ENCODE data around the gene TEX35. TPM values are rescaled to one million over a fixed set of nuclear protein-coding genes. Genes with fewer than 3 reads are reported as not detected.

The TEX35 gene
- total RNA-seq, 1 experiment from 2014 or later: not detected

- intact Hi-C loops (cut with micrococcal nuclease): loop anchor here (10.0 kb wide), 2 partner anchors 696 to 1056 kb away; partner anchors contain the start of gene TDRD5
- H3K36me3 ChIP-seq (ENCODE audit: control insufficient read depth in 1 of 2, insufficient read depth in 2 of 2, low read length in 2 of 2): no peaks in the 10 kb centered on the region
- H4K20me1 ChIP-seq (ENCODE audit: insufficient read depth): no peaks in the 10 kb centered on the region
- no peak overlapping the region for H3K4me3 ChIP-seq (replicated peaks in 1 of 2; ENCODE audit: low read depth in 1 of 2, low read length in 2 of 2)
- ChIA-PET RAD21 (ENCODE audit: low non-redundant PET in 1 of 2, low total read pairs in 2 of 2, uncharacterized antibody in 2 of 2, unreplicated experiment in 2 of 2) (no interaction called here), CTCF (interaction anchor here (1.0 to 5.8 kb wide), 2 partner anchors 38 to 465 kb away, joined by 3 to 42 read pairs; no protein-coding TSS in a partner anchor), POLR2A (no interaction called here)
- DNase-seq (ENCODE audit: low read depth, low spot score) (no peak), ATAC-seq (no peak)
- H3K27ac ChIP-seq (ENCODE audit: low read depth, low read length): no peak overlapping the region
- no peak overlapping the region for H2AFZ ChIP-seq (ENCODE audit: low read depth, low read length, poor library complexity, severe bottlenecking)
- no peak for TF ChIP-seq POLR2A (IDR thresholded peaks at IDR 0.05; ENCODE audit: borderline replicate concordance, extremely low read depth, insufficient read depth, insufficient read length)
- TF ChIP-seq ZNF274 (IDR thresholded peaks at IDR 0.05; ENCODE audit: low read depth, low read length): no peak
- TF ChIP-seq ATF3 (IDR thresholded peaks at IDR 0.05): no peak
- no peak for TF ChIP-seq EZH2 (IDR thresholded peaks at IDR 0.05)
- TF ChIP-seq ELF1 (IDR thresholded peaks at IDR 0.05; ENCODE audit: borderline replicate concordance, low read depth): no peak
- no peak for TF ChIP-seq FOSL1 (IDR thresholded peaks at IDR 0.05; ENCODE audit: low read depth)
- no peak for TF ChIP-seq POLR2AphosphoS5 (IDR thresholded peaks at IDR 0.05; ENCODE audit: low read depth, low read length)
- TF ChIP-seq TCF7L2 (IDR thresholded peaks at IDR 0.05; ENCODE audit: borderline replicate concordance, extremely low read depth, insufficient read depth, insufficient read length): no peak
- TF ChIP-seq SRF (IDR thresholded peaks at IDR 0.05; ENCODE audit: low read depth): no peak
- TF ChIP-seq SP1 (IDR thresholded peaks at IDR 0.05; ENCODE audit: low read depth): no peak
- TF ChIP-seq REST (IDR thresholded peaks at IDR 0.05; ENCODE audit: low read depth): no peak
- TF ChIP-seq ZFX (IDR thresholded peaks at IDR 0.05): no peak
- no peak for TF ChIP-seq CBX3 (IDR thresholded peaks at IDR 0.05; ENCODE audit: low read depth)
- no peak for TF ChIP-seq RAD21 (IDR thresholded peaks at IDR 0.05; ENCODE audit: low read depth)
- no peak for TF ChIP-seq JUND (IDR thresholded peaks at IDR 0.05)
- no peak for TF ChIP-seq CTCF (IDR thresholded peaks at IDR 0.05 in 2 of 3, conservative IDR thresholded peaks at IDR 0.05 in 1 of 3; ENCODE audit: borderline replicate concordance in 1 of 3, insufficient read depth in 1 of 3, low read depth in 2 of 3, low read length in 2 of 3)
- TF ChIP-seq ZBTB33 (IDR thresholded peaks at IDR 0.05; ENCODE audit: extremely low read depth, insufficient replicate concordance, low read length): no peak
- TF ChIP-seq YY1 (IDR thresholded peaks at IDR 0.05; ENCODE audit: extremely low read depth, insufficient replicate concordance, low read depth, low read length): no peak
- no peak for TF ChIP-seq MAX (IDR thresholded peaks at IDR 0.05)
- TF ChIP-seq SIN3A (IDR thresholded peaks at IDR 0.05; ENCODE audit: low read depth): no peak
- peaks cover 36 to 57% of the 10 kb centered on the region in 2 experiments for H3K4me1 ChIP-seq (ENCODE audit: control insufficient read depth in 1 of 2, insufficient read depth in 2 of 2, low read length in 2 of 2)
- no peak overlapping the region for H3K4me2 ChIP-seq (ENCODE audit: low read length)
- no peaks in the 10 kb centered on the region for H3K9me2 ChIP-seq (ENCODE audit: insufficient read depth)
- no TSS peak for BruUV-seq (replicated peaks)
- no peak overlapping the region for H3K9ac ChIP-seq (ENCODE audit: low read length)
- no peaks in the 10 kb centered on the region for H3K79me2 ChIP-seq (ENCODE audit: insufficient read depth, low read length)
- H3K9me3 ChIP-seq (ENCODE audit: control insufficient read depth in 1 of 2, insufficient read depth in 1 of 2, low read depth in 1 of 2, low read length in 2 of 2): no peaks in the 10 kb centered on the region
- no peaks in the 10 kb centered on the region for H3K27me3 ChIP-seq (ENCODE audit: insufficient read depth, low read length)
Observed at GRCh38 chr1:178539291-178539690, 26.4 kb downstream of the TEX35 start.
